Thoracic aorta (tissue), 2 donors: ENCODE measurements around the gene MTCL1. TPM values are rescaled to one million over a fixed set of nuclear protein-coding genes. Genes with fewer than 3 reads are reported as not detected.

Experiments used
- ATAC-seq: fragments of 150-250 bp; one replicate; pipeline ENCODE4 v1.8.0; 2017; ENCODE audit warnings: low read depth; ENCODE audit not compliant: insufficient number of reproducible peaks, low FRiP score
- DNase-seq: peaks from one replicate; pipeline ENCODE4 v3.0.0-alpha.2; 2020; ENCODE audit warnings: low spot score
- H3K27ac ChIP-seq, 2 donors: fragments of 200-600 bp; sonication (generic); 1 replicate in 1 of 2; 2 replicates in 1 of 2; pipeline ENCODE4 v1.5.1; 2016; ENCODE audit warnings: mild to moderate bottlenecking in 2 of 2, moderate library complexity in 2 of 2
- H3K27me3 ChIP-seq: fragments of 200-600 bp; sonication (generic); replicated peaks from 2 replicates; pipeline ENCODE4 v1.6.0; 2016; ENCODE audit warnings: mild to moderate bottlenecking; ENCODE audit not compliant: insufficient read depth
- H3K36me3 ChIP-seq: fragments of 200-600 bp; sonication (generic); one replicate; pipeline ENCODE4 v1.5.1; 2016
- H3K4me1 ChIP-seq, 2 donors: fragments of 200-600 bp; sonication (generic); 1 replicate in 1 of 2; 2 replicates in 1 of 2; pipeline versions ENCODE4 v1.5.1 to v1.6.0; 2016; ENCODE audit warnings: low read depth in 2 of 2, mild to moderate bottlenecking in 1 of 2; ENCODE audit not compliant: control insufficient read depth in 1 of 2
- H3K4me3 ChIP-seq: fragments of 200-600 bp; sonication (generic); 2 replicates; pipeline ENCODE4 v1.5.1; 2016; ENCODE audit warnings: mild to moderate bottlenecking
- H3K9me3 ChIP-seq: fragments of 200-600 bp; sonication (generic); 2 replicates; pipeline ENCODE4 v1.5.1; 2016
- CTCF ChIP-seq: fragments of 200-600 bp; sonication (generic); IDR thresholded peaks from one replicate; pipeline ENCODE4 v1.5.1; 2019; ENCODE audit warnings: antibody characterized with exemption
- total RNA-seq, 2 donors: library from RNA; depleted of rRNA; stranded (reverse); fragments of >200 nt; gene quantifications; one replicate each; pipeline versions ENCODE4 v1.1.0 to v1.2.3, GENCODE V29; 2016

The MTCL1 gene
- total RNA-seq, 2 donors from 2014 or later = 9.9 to 23.3 TPM

- Histone ChIP-seq H3K27ac (no peak overlapping the region), H3K4me1 (no peaks in the 10 kb centered on the region), H3K27me3 (no peaks in the 10 kb centered on the region), H3K9me3 (no peaks in the 10 kb centered on the region), H3K4me3 (no peak overlapping the region), H3K36me3 (no peaks in the 10 kb centered on the region)
- DNase-seq (no peak), ATAC-seq (no peak)
- TF ChIP-seq CTCF = no peak
These were observed 136.6 kb downstream of the MTCL1 start for GRCh38 chr18:8841781-8842485.

GRCh38 chr18:8842506-8842905 lies 137.2 kb downstream of the MTCL1 start:
- H3K27ac ChIP-seq = no peak overlapping the region
- TF ChIP-seq CTCF = no peak
- DNase-seq = no peak
- no peaks in the 10 kb centered on the region for H3K27me3 ChIP-seq
- H3K4me3 ChIP-seq = no peak overlapping the region
- ATAC-seq = no peak
- H3K36me3 ChIP-seq = no peaks in the 10 kb centered on the region
- no peaks in the 10 kb centered on the region for H3K4me1 ChIP-seq
- no peaks in the 10 kb centered on the region for H3K9me3 ChIP-seq

GRCh38 chr18:8843005-8843404 lies 137.6 kb downstream of the MTCL1 start:
- H3K4me1 ChIP-seq = no peaks in the 10 kb centered on the region
- no peak for TF ChIP-seq CTCF
- DNase-seq = no peak
- H3K9me3 ChIP-seq = no peaks in the 10 kb centered on the region
- no peak overlapping the region for H3K27ac ChIP-seq
- no peaks in the 10 kb centered on the region for H3K27me3 ChIP-seq
- no peaks in the 10 kb centered on the region for H3K36me3 ChIP-seq
- H3K4me3 ChIP-seq = no peak overlapping the region
- ATAC-seq = no peak

GRCh38 chr18:8844721-8845148 lies 139.4 kb downstream of the MTCL1 start:
- ATAC-seq = no peak
- H3K27me3 ChIP-seq = no peaks in the 10 kb centered on the region

GRCh38 chr18:8845506-8845905 lies 140.2 kb downstream of the MTCL1 start:
- ATAC-seq (no peak), DNase-seq (no peak)
- Histone ChIP-seq H3K9me3 (no peaks in the 10 kb centered on the region), H3K27ac (no peak overlapping the region), H3K27me3 (no peaks in the 10 kb centered on the region), H3K36me3 (no peaks in the 10 kb centered on the region), H3K4me3 (no peak overlapping the region), H3K4me1 (no peaks in the 10 kb centered on the region)
- no peak for TF ChIP-seq CTCF

More at GRCh38 chr18:8844721-8845148, 139.4 kb downstream of the MTCL1 start:
- DNase-seq = no peak
- no peak for TF ChIP-seq CTCF
- Histone ChIP-seq H3K4me3 (no peak overlapping the region), H3K36me3 (no peaks in the 10 kb centered on the region), H3K9me3 (no peaks in the 10 kb centered on the region), H3K4me1 (no peaks in the 10 kb centered on the region), H3K27ac (no peak overlapping the region)
